Dedifferentiated amniotic fluid mesenchymal stem cell (primary cell): ENCODE results near the gene SPI1.
A peak's percentile ranks its signal among the peaks of the same experiment; 100 is the strongest.

Experiments
- DNase-seq: peaks from one replicate; pipeline ENCODE4 v3.0.0-alpha.2; 2016; ENCODE audit errors: extremely low spot score

The SPI1 gene

DNA sequence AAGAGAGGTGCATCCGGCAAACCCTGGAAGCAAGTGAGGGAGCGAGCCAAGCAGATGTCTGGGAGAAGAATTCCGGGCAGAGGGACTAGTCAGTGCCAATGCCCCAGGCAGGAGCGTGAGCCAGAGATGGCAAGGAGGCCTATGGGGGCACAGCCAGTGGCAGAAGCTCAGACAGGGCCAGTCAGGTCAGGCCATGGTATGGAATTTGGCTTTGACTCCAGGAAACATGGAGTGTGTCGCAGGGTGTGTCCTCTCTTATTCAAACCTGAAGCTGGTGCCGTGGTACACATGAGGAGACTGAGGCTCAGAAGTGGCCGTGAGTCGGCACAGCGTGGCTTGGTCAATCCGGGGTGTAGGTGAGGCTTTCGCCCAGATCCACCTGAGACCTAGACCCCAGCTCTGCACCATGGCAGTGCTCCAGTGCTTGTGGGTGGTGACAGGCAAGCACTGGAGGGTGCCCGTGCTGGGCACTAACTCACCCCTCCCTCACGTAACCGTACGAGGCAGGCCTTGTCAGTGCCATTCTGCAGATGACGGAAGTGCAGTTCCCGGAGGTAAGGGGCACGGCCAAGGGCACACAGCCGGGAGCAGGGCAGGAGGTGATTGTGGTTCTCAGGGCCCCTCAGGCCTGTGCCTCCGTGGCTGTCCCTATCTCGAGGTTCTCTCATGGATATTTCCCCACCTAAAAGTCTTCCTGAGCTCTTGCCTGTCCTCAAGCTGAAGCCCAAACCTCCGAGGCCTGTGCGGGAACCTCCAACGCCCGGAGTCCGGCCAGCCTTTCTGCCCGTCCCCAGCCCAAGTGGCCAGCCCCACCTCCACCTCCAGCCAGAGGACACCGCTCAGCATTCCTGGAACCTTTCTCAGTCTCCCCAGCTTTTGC is 10.6 kb upstream of the SPI1 start:
- no peak for DNase-seq

DNA sequence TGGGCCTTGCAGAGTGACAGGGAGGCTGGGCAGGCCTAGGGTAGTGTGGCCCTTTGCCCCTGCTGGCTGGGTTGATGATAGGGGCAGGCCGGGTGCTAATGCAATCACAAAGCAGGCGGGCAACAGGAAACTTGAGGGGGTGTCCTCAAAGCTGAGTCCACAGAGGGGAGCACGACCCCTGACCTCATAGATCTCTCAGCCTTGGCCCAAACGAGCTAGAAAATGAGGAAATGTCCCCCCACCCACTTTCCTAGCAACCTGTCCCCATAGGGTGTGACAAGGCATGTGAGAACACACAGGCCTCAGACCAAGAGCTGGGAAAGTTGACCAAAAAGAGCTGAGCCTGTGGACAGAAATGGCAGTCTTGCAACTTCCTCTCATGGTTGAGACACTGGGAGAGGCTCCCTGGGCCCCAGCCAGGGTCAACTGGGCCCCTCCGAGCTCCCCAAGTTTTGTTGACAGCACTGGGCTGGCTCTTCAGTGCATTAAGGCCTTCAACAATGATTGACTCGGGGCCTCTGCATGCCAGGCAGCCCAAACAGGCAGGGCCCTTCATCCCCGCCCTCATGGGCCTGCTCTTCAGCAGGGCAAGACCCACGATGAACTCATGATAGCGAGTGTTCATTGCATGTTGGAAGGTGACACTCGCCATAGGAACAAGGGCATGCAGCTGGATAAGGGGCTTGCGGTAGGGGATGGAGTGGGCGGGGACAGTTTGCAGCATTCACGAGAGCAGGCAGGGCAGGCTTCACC is 9.8 kb upstream of the SPI1 start:
- no peak for DNase-seq

DNA sequence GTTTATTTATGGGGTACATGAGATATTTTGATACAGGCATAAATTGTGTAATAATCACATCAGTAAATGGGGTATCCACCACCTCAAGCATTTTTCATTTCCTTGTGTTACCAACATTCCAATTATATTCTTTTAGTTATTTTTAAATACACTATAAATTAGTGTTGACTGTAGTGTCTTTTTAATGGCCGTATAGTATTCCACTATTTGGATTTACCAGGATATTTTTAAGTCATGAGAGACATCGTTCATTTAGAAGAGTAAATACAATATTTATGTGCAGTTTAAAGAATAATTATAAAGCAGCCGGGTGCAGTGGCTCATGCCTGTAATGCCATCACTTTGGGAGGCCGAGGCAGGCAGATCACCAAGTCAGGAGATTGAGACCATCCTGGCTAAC is 6.2 kb upstream of the SPI1 start:
- no peak for DNase-seq

DNA sequence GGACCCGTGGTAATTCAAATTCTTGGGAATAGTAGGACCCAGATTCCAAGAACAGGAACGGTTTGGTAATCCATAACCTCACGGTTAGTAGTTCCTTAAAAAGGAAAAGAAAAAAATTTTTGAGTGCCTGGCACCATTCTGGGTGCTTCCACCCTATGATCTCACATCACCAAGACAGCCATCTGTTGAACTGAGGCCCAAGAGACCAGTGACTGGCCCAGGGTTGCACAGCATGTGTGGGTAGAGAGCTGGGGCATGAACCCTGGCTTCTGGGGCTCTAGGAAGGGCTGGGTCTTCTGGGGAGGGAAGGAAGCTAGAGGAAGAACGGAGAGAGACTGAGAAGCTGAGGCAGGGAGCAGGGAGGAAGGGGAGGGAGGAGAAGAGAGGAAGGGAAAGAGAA is 4.7 kb upstream of the SPI1 start:
- DNase-seq: no peak

DNA sequence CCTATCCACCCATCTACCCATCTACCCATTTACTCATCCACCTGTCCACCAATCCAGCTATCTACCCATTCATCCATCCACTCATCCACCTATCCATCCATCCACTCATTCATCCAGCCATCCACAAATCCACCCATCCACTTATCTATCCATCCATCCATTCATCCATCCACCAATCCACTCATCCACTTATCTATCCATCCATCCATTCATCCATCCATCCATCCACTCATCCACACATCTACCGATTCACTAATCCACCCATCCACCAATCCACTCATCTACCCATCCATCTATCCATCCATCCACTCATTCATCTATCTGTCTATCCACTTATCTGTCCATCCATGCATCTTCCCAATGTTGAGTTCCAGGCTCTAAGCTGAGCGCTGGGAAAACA is 1.7 kb upstream of the SPI1 start:
- no peak for DNase-seq

DNA sequence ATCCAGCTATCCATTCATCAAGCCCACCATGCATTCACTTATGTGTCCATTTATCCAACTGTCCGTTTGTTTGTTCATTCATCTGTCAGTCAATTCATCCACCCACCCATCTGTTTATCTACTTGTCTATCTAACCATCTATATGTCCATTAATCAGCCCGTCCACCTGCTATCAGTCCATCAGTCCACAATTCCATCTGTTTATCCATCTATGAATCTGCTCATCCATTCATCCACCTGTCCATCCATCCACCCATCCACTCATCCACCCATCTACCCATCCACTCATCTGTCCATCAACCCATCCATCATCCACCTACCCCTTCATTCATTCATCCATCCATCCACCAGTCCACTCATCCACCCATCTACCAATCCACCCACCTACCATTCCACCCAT is 970 bp upstream of the SPI1 start:
- DNase-seq: no peak

DNA sequence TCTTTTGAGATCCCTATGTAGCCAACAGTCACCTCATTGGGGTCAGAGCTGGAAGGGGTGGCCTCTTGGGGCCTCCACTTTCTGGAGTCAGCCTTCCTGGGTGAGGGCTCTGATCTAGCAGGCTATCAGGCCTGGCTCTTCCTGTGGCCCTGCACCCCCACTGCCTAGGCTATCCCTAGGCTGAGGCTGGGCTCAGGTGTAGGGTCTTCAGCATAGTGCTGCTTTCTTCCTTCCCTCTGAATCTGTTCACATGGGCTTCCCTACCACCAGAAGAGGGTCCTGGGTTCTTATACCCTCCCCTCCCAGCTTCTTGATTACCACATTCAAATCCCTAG is 456 bp upstream of the SPI1 start:
- DNase-seq: no peak

DNA sequence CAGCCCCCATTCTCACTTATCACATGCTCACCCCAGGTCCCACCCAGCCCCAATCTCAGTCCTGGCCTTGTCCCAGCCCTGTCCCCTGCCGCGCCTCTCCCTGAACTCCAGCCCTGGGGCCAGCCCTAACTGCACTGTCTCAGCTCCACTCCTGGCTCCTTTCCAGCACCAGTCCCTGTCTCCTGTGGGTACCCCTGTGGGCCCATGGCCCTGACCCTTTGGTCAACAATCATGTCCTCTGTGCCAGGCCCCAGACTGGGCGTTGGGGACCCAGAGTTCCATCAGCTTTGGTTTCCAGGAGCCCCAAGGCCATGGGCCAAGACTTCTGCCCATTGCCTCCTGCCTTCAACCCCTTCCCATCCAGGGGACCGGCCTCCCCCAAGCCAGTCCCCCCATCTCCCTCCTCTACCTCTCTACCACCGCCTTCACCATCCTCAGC is 757 bp downstream of the SPI1 start:
- no peak for DNase-seq

DNA sequence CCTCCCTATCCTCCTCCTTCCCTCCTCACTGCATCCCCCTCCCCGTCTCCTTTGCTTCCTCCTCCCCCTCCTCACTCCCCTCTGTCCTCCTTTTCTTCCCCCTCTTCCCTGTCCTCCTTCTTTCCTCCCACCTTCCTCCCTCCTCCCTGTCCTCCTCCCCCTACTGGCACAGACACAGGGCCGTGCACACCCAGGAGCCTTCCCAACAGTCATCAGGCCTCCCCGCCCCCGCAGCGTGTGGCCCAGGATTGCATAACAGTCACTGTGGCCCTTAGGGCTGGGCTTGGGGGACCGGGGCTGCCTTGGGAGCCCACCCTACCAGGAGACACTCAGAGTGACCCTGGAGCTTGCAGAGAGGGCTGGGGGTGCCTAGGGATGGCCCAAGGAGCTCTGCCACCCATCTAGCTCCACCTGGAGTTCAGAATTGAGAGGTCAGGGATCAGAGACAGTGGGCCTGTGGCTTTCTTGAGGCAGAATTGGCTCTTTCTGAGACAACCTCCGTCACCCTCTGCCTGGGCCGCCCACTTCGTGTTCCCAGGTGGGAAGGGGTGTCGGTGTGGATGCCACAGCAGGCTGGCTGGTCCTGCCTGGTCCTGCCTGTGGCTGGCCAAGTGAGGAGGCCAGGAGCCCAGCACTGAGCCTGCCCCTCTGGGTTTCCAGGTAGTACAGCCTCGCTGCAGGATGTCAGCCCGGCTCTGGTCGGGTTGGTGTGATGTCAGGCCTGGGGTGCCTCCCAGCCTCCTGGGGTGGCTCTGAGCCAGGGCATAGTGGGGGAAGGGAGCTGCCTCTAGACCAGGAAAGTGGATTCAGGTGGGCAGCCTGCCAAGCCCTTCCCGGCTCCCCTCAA is 1.6 kb downstream of the SPI1 start:
- DNase-seq: no peak

DNA sequence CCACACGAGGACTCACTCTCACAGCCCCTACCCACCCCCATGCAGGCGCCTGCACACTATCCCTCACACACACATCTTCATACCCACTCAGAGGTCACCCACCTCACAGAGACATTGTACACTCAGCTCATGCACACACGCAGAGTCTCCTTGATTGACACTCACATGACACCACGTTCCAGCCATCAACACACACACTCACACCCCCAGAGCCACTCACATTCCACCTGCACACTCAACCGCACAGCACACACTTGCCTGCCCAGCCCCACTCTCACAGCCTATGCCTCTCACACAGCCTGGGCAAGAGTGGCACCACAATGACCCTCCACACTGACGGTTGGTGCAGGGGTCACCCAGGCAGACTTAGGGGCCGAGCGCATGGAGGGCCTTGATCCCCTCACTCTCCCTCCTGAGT is 2.2 kb downstream of the SPI1 start:
- DNase-seq: no peak

DNA sequence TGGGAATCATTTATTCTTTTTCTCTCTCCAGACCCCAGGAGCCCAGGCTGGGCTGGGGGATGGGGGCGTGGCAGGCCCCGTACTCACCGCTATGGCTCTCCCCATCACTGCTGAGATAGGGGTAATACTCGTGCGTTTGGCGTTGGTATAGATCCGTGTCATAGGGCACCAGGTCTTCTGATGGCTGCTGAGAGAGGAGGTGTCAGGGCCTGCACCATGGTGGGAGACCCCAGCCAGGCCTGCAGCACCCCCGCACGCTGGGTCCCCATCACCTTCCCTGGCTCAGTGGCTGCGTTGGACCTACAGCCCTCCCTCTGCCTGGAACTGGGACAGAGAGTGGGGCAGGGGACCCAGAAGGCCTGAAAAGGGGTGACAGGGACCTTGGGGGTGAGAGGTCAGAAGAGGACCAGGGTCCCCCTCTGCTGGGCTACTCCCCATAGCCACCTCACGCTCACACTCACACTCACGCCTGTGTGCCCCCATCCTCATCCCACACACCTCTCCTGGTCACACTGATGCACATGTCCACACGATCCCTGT is 2.7 kb downstream of the SPI1 start:
- no peak for DNase-seq

DNA sequence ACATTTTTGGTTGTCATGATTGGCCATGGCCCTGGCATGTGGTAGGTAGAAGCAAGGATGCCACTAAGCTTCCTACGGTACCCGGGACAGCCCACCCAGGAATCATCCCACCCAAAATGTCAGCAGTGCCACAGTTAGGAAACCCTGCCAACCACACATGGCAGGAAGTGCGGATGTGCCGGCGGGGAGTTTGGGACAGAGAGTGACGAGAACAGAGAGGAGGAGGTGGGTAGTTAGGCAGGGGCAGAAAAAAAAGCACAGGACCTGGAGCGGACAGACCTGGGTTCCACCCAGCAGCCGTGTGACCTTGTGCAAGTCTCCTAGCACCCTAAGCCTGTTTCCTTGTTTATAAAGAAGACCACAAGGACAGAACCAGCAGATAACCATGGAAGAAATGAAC is 3.3 kb downstream of the SPI1 start:
- no peak for DNase-seq

DNA sequence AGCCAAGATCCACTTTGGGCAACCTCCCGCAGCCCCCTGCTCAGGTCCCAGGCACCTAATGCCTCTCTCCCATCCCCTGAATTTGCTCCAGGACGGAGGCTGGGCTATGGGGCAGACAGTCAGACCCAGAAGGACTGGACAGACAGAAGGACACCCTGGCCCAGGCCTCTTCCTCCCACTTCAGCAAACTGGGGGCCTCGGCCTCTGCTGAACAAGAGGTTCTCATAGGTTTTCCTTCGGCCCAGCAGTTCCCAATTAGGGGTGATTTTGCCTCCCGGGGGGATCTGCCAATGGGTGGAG is 3.7 kb downstream of the SPI1 start:
- DNase-seq: no peak

DNA sequence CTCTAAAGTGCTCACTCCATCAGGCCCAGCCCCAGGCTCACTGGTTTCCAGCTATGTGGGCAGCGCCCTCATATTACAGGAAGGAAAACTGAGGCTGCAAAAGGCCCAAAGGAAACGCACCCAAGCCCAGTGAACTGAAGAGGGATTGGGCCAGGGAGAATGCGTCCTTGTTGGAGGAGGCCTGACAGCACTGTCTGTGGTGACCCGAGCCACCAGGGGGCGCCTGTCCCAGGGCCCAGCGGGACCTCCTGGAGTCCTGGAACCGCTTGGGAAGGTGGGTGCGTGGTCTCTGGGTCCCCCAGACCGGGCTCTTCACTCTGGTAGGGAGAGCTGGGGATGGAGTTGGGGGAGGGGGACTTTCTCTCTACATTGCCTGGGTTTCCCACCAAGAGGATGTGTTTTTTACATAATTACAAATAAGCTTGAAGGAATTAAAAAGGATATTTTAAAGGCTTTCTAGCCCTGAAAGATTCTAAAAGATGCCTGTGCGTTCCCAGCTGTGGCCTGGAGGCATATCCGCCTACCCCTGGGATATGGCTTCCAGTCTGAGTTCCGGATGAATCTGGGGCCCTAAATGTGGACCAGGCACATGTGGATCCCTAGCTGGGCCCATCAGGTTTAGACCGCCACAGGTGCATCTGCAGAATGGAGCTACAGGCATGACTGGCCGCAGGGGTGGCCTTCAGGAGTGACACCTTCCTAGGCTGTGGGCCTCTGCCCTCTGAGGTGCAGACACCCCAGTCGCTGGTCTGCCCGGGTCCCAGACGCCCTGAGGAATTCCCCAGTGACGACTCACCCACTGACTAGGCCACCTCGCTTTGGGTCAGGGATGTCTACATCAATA is 4.2 kb downstream of the SPI1 start:
- peak; percentile 52 for DNase-seq

DNA sequence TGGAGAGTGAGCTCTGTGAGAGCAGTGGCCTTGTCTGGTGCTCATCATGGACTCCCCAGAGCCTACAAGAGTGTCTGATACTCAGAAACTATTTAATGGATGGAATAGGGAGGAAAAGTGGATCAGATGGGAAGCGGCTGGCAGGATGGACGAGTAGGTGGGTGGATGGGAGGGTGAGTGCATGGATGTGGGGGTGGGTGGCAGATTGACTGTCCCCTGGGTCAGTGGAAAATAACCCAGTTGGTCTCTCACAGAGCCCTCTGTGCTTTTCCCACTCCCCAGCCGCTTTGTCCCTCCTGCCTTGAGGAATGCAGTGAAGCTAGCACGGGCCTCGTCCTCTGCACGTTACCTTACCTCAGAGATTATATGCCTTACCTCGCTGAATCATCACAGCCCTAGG is 5.9 kb downstream of the SPI1 start:
- DNase-seq: no peak

DNA sequence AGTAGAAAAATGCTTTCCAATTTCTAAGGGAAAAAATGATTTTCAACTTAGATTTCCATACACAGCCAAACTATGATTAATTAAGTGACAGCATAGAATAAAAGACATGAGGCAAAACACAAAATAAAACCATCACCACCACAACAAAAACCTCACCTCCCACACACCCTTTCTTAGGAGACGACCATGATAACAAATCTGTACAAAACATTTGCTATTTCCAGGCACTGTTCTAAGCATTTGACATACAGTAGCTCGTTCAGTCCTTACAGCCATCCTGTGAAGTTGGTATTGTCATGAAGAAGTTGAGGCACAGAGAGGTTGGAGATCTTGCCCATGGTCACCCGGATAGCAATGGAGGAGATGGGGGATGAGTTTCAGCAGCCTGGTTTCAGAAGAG is 8.7 kb downstream of the SPI1 start:
- DNase-seq: no peak

DNA sequence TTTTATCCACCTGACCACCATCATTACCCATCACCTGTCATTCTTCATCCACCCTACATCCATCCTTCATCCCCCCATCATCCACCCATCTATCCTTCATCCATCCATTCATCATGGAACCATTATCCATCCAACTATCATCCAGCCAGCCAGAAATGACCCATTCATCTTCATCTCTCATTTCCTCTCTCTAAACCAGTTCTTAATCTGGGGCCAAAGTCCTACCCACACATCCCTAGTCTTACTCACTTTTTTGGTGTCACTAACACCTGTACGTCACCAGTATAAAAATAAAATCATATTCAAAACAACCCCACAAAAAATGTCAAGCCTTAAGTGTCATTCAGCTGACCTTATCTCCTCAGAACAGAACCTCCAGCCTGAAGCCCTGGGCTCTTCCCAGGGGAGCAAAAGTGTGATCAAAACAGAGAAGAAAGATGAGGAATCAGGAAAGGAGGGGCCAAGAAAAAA is 12.3 kb downstream of the SPI1 start:
- DNase-seq: no peak

DNA sequence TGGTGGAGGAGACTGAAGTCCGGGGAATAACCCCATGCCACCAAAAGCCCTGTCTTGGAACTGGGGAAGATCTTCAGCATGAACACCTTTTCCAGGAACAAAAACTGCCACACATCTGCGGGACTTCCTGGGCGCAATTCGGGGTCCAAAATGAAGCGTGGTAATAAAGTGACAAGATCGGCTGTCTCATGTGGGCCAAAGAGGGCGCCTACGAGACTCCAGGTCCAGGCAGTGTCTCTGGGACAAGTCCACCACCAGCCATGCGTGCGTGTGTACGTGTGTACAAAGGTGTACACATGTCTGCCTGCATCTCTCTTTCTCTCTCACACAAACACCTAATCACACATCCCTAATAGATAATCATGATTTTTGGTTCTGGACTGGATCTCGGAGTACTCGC is 16.9 kb downstream of the SPI1 start:
- no peak for DNase-seq

DNA sequence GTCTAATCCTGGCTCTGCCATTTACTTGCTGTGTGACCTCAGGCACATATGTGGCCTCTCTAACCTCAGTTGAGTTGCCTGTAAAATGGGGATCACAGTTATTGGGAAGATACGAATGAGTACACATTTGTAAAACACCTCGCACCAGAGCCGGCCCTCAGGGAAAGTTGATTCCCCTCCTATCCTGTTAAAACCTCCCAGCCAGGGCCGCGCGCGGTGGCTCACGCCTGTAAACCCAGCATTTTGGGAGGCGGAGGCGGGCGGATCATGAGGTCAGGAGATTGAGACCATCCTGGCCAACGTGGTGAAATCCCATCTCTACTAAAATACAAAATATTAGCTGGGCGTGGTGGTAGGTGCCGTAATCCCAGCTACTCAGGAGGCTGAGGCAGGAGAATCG is 18.0 kb downstream of the SPI1 start:
- DNase-seq: no peak

DNA sequence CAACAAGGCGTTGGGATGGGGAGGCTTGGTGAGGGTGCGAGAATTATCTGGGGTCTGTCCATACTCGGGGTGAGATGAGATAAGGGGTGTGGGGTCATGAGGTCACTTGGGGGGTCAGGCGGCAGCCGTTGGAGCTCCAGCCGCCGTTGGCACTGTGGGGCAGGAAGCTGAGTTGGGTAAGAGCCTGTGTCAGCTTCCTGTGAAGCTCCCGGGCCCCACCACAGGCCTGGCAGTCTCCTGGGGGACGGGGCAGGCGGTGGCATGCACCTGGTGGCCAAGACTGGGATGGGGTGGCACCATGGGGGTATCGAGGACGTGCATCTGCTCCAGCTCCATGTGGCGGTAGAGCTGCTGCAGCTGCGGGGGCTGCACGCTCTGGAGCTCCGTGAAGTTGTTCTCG is 18.8 kb downstream of the SPI1 start:
- DNase-seq: no peak

DNA sequence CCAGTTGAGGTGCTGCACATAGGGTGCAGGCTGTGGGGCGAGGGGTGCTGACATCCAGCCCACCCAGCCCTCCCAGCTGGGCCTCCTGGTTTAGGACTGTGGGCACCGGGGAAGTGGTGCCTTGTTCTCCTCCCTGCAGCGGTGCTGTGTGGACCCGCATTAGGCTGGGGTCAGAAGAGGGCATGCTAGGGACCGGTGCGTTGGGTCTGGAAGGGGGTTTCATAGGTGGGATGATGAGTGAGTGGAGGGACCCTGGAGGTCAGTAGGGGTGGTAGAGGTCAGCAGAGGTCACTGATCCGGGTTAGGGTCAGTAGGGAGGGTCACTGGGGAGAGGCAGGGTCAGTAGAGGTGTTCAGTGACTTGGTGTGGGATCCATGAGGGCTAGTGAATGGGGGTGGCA is 19.2 kb downstream of the SPI1 start:
- no peak for DNase-seq

DNA sequence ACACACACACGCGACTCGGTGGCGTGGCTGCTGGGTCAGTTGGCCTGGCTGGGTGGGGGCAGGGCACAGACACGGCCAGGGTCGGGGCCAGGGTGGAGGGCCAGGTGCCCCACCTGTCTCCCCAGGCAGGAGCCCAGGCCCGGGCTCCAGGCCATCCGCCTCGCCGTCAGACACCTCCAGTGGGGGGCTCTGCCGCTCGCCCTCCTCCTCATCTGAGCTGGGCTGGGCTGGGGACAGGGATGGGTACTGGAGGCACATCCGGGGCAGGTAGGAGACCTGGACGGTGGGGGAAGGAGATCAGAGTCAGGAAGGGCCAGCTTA is 19.7 kb downstream of the SPI1 start:
- no peak for DNase-seq
